Naive thymus-derived CD4-positive, alpha-beta T cell (primary cell): ENCODE data around the gene SYT15. TPM values are rescaled to one million over a fixed set of nuclear protein-coding genes. Genes with fewer than 3 reads are reported as not detected.
"Not testable (repeated sequence)": the region's sequence is repeated elsewhere in the genome, so short reads cannot be mapped to it uniquely, and the experiment has no call there.

ENCODE experiments used
- ATAC-seq: fragments of 150-1000 bp; cut with Tn5 transposase; 2 replicates; pipeline ENCODE4 v1.10.0; 2021; ENCODE audit warnings: mild to moderate bottlenecking, moderate library complexity
- CTCF ChIA-PET: fragments of 350-600 bp; sonication (Branson Sonifier 250); formaldehyde crosslinking; loops from one replicate; lab custom pipeline; 2021; ENCODE audit warnings: antibody characterized with exemption; lab: Charles Lee
- POLR2A ChIA-PET: fragments of 350-600 bp; sonication (Branson Sonifier 250); formaldehyde crosslinking; loops from one replicate; lab custom pipeline; 2021; ENCODE audit warnings: antibody characterized with exemption, inconsistent platforms; lab: Charles Lee
- DNase-seq, 9 donors: peaks; one replicate each; pipeline versions ENCODE4 v3.0.0 to v3.0.0-alpha.2; 2020 to 2022; ENCODE audit warnings: mixed read lengths in 1 of 9
- H3K27ac ChIP-seq: one replicate; pipeline ENCODE4 v1.7.0; 2013; ENCODE audit warnings: mild to moderate bottlenecking, low read depth, low read length, moderate library complexity
- H3K27me3 ChIP-seq, 2 donors: one replicate each; pipeline ENCODE4 v1.7.0; 2013; ENCODE audit warnings: low read length in 2 of 2, mild to moderate bottlenecking in 2 of 2, moderate library complexity in 2 of 2; ENCODE audit not compliant: control insufficient read depth in 2 of 2, insufficient read depth in 2 of 2
- H3K36me3 ChIP-seq, 3 experiments: 1 replicate in 2 of 3; 2 replicates in 1 of 3; pipeline ENCODE4 v1.7.0; 2013; ENCODE audit warnings: low read length in 3 of 3, mild to moderate bottlenecking in 3 of 3, moderate library complexity in 1 of 3; ENCODE audit not compliant: insufficient read depth in 3 of 3, control insufficient read depth in 2 of 3
- H3K4me1 ChIP-seq, 2 donors: one replicate each; pipeline ENCODE4 v1.7.0; 2013; ENCODE audit warnings: low read length in 2 of 2, mild to moderate bottlenecking in 2 of 2, moderate library complexity in 1 of 2; ENCODE audit not compliant: control insufficient read depth in 2 of 2, insufficient read depth in 2 of 2
- H3K4me3 ChIP-seq: 2 replicates; pipeline ENCODE4 v1.7.0; 2013; ENCODE audit warnings: mild to moderate bottlenecking, low read length
- H3K9me3 ChIP-seq, 3 experiments: 1 replicate in 2 of 3; 2 replicates in 1 of 3; pipeline ENCODE4 v1.7.0; 2013; ENCODE audit warnings: low read length in 3 of 3; ENCODE audit not compliant: control insufficient read depth in 2 of 3
- H3K27ac Mint-ChIP-seq, 9 donors: one replicate each; pipeline ENCODE4 v1.8.0; 2020 to 2022; ENCODE audit warnings: mixed read lengths in 9 of 9, mild to moderate bottlenecking in 8 of 9, moderate library complexity in 5 of 9, inconsistent platforms in 2 of 9
- H3K27me3 Mint-ChIP-seq, 5 donors: one replicate each; pipeline ENCODE4 v1.8.0; 2021 to 2022; ENCODE audit warnings: mixed read lengths in 5 of 5, mild to moderate bottlenecking in 1 of 5
- H3K36me3 Mint-ChIP-seq, 5 donors: one replicate each; pipeline ENCODE4 v1.8.0; 2020 to 2022; ENCODE audit warnings: mixed read lengths in 5 of 5, mild to moderate bottlenecking in 3 of 5, inconsistent platforms in 1 of 5
- H3K4me1 Mint-ChIP-seq, 7 donors: one replicate each; pipeline ENCODE4 v1.8.0; 2020 to 2022; ENCODE audit warnings: mixed read lengths in 7 of 7, mild to moderate bottlenecking in 3 of 7, inconsistent platforms in 1 of 7
- H3K4me3 Mint-ChIP-seq, 10 donors: one replicate each; pipeline ENCODE4 v1.8.0; 2020 to 2022; ENCODE audit warnings: mild to moderate bottlenecking in 10 of 10, mixed read lengths in 10 of 10, moderate library complexity in 6 of 10, inconsistent platforms in 2 of 10
- H3K9me3 Mint-ChIP-seq, 11 donors: one replicate each; pipeline ENCODE4 v1.8.0; 2020 to 2022; ENCODE audit warnings: mixed read lengths in 11 of 11, mild to moderate bottlenecking in 4 of 11, inconsistent platforms in 1 of 11, moderate library complexity in 1 of 11
- intact Hi-C, 2 donors: fragments of 100-400 bp; cut with micrococcal nuclease; formaldehyde crosslinking; loops; one replicate each; pipeline ENCODE4 v1.15.1; 2023
- polyA plus RNA-seq, 2 donors: library from polyadenylated mRNA; unstranded; fragments of 300-500 nt; fragmentation: Illumina TruSeq; gene quantifications; one replicate each; pipeline ENCODE4 v1.2.3, GENCODE V29; 2021
- total RNA-seq, 6 experiments: library from RNA in 5 of 6; stranded (reverse) in 5 of 6; gene quantifications; 1 replicate in 5 of 6; 2 replicates in 1 of 6; pipeline ENCODE4 v1.2.3 and lab custom pipeline; 2021 to 2026

SYT15 gene
- total RNA-seq (1 to 10 TPM; 1.2 to 1.6 (median 1.4) TPM), polyA plus RNA-seq (under 1 TPM in 1 of 2 donors, not detected in 1; 0.05 TPM), total RNA-seq (lab: John Stamatoyannopoulos, UW) (not detected)

DNA sequence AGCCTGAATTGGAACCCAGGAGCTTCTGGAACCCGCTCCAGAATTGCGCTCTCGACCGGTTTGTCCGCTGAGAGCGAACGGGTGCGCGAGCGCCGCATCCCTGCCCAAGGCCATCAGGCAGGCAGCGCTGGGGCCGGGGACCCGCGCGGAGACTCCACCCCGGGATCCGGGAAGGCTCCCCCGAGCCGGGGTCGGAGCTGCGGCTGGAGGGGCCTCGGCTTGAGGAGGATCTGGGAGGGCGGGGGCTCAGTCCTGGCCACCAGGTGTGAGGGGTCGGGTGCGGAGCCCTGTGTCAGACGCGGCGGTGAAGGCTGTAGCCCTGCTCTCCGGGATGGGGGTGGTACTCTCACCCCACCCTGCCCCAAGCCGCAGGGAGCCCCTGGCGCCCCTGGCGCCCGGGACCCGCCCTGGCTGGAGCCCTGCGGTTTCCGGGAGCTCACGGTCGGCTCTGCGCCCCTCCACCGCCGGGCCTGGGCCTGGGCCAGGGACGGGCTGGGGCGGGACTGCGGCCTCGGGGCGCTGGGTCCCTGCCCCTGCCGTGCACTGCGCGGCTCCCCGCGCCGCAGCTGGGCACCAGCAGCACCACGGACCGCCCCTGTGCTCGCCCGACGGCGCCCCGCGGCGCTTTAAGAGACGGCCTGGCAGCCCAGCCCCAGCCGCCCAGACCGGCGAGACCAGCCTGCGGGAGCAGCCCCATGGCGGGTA, at the start of gene SYT15:
SYT15 (plus strand) TSS at position 655 of the 705 bp plus-strand sequence; CDS start at position 696, 41 bp downstream.
- H3K9me3 ChIP-seq, CTCF ChIA-PET, H3K36me3 Mint-ChIP-seq, DNase-seq, H3K9me3 Mint-ChIP-seq, H3K4me3 ChIP-seq, intact Hi-C loops, H3K27ac Mint-ChIP-seq, H3K27ac ChIP-seq, H3K36me3 ChIP-seq, H3K4me3 Mint-ChIP-seq, H3K4me1 ChIP-seq, POLR2A ChIA-PET, H3K4me1 Mint-ChIP-seq, H3K27me3 Mint-ChIP-seq, H3K27me3 ChIP-seq: not testable (repeated sequence)
- peak; percentile 27 for ATAC-seq

DNA sequence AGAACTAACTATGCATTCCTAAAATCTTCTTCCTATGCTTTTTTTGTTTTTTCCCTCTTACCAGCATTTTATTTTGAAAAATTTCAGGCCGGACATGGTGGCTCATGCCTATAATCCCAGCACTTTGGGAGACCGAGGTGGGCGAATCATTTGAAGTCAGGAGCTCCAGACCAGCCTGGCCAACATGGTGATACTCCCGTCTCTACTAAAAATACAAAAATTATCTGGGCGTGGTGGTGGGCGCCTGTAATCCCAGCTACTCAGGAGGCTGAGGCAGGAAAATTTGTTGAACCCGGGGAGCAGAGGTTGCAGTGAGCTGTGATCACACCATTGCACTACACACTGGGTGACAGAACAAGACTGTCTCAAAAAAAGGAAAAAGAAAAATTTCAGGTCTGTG, 49.2 kb upstream of the SYT15 start:
- H3K4me3 ChIP-seq, H3K9me3 ChIP-seq, POLR2A ChIA-PET, H3K36me3 ChIP-seq, H3K4me1 ChIP-seq, H3K27ac ChIP-seq, H3K27ac Mint-ChIP-seq, ATAC-seq, intact Hi-C loops, H3K4me3 Mint-ChIP-seq, DNase-seq, CTCF ChIA-PET, H3K4me1 Mint-ChIP-seq, H3K9me3 Mint-ChIP-seq, H3K27me3 Mint-ChIP-seq, H3K27me3 ChIP-seq, H3K36me3 Mint-ChIP-seq: not testable (repeated sequence)

DNA sequence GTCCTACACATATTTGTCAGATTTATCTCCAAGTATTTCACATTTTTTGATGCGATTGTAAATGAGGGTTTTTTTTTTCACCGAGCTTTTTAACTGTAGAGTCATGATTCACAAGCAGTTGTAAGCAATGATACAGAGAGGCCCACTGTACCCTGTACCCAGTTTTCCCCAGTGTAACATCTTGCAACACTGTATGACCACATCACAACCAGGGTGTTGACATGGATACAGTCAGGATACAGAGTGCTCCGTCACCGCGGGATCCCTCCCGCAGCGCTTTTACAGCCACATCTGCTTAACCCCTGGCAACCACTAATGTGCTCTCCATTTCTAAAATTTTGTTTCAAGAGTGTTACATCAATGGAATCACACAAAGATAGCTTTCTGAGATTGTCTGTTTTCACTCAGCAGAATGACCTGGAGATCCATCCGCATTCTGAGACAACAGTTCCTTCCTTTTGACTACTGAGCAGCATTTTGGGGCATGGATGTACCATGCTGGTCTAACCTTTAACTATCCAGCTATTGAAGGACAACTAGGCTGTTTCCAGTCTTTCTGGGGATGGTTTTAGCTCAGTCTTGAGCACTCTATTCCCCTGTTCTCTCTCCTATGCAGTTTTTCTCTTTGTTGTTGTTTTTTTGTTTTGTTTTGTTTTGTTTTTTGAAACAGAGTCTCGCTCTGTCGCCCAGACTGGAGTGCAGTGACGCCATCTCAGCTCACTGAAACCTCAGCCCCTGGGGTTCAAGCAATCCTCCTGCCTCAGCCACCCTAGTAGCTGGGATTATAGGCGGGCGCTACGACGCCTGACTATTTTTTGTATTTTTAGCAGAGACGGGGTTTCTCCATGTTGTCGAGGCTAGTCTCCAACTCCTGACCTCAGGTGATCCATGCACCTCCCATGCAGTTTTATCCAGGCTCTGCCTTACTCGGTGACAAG, 48.4 kb upstream of the SYT15 start:
- Histone ChIP-seq H3K27me3 (no peaks in the 10 kb centered on the region), H3K27ac (no peak overlapping the region), H3K36me3 (no peaks in the 10 kb centered on the region), H3K4me1 (no peaks in the 10 kb centered on the region), H3K9me3 (no peaks in the 10 kb centered on the region), H3K4me3 (no peak overlapping the region)
- DNase-seq (no peak), ATAC-seq (peak; percentile 20)
- intact Hi-C loops = no loop called here
- Mint-ChIP-seq H3K36me3 (no peaks in the 10 kb centered on the region), H3K27me3 (peaks cover 0 to 5% (median 0%) of the 10 kb centered on the region in 5 donors), H3K4me1 (no peaks in the 10 kb centered on the region), H3K9me3 (no peaks in the 10 kb centered on the region), H3K4me3 (no peak overlapping the region), H3K27ac (no peak overlapping the region)
- CTCF ChIA-PET = no interaction called here
- POLR2A ChIA-PET = no interaction called here

- ATAC-seq, POLR2A ChIA-PET, H3K4me1 ChIP-seq, H3K4me3 ChIP-seq, H3K27ac Mint-ChIP-seq, H3K27me3 ChIP-seq, H3K4me3 Mint-ChIP-seq, H3K36me3 ChIP-seq, H3K36me3 Mint-ChIP-seq, H3K9me3 Mint-ChIP-seq, CTCF ChIA-PET, intact Hi-C loops, H3K4me1 Mint-ChIP-seq, H3K9me3 ChIP-seq, H3K27ac ChIP-seq, DNase-seq: not testable (repeated sequence)
- peaks cover 5 to 17% (median 8%) of the 10 kb centered on the region in 5 donors for H3K27me3 Mint-ChIP-seq
Measured at GRCh38 chr10:46532256-46532655, 46.7 kb upstream of the SYT15 start.

DNA sequence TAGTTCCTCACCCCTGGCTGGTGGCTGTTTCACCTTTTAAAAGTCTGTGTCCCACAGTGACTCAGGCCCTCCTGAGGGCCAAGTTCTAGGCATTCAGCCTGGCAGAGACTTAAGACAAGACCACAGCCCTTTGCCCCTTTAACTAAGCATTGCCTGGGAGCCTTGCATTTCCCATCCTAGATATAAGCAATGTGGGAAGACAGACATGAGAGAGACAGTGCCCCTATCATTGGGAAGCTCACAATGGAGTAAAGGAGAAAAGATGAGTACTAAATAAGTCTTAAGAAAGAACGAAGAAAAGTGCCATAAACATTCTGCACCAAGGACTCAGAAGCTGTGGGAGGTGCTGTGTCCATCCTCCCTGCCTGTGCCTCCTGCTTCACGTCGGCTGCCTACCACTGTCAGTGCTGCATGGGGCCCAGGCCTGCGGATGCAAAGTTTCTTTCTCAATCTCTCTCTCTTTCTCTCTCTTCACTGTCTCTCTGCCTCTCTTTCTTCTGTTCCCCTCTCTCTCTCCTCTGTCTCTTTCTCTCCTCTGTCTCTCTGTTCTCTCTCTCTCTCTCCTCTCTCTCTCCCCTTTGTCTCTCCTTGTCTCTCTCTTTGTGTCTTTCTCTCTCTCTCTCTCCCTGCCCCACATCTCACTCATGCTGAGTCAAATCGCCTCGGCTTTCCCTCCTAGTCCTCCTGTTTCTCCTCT, 44.0 kb upstream of the SYT15 start:
- Histone ChIP-seq H3K36me3 (no peaks in the 10 kb centered on the region), H3K27me3 (no peaks in the 10 kb centered on the region), H3K27ac (no peak overlapping the region), H3K9me3 (no peaks in the 10 kb centered on the region), H3K4me3 (no peak overlapping the region), H3K4me1 (no peaks in the 10 kb centered on the region)
- ChIA-PET CTCF (no interaction called here), POLR2A (no interaction called here)
- peaks cover 0 to 2% (median 0%) of the 10 kb centered on the region in 7 donors for H3K4me1 Mint-ChIP-seq
- no peak overlapping the region for H3K27ac Mint-ChIP-seq
- H3K9me3 Mint-ChIP-seq = no peaks in the 10 kb centered on the region
- peaks cover 16 to 41% (median 30%) of the 10 kb centered on the region in 5 donors for H3K27me3 Mint-ChIP-seq
- H3K4me3 Mint-ChIP-seq = no peak overlapping the region
- DNase-seq (no peak), ATAC-seq (no peak)
- no peaks in the 10 kb centered on the region for H3K36me3 Mint-ChIP-seq
- intact Hi-C loops = no loop called here

- no peak overlapping the region for H3K27ac ChIP-seq
- H3K4me1 Mint-ChIP-seq = peaks cover 0 to 11% (median 8%) of the 10 kb centered on the region in 7 donors
- no peak for DNase-seq
- no peaks in the 10 kb centered on the region for H3K36me3 ChIP-seq
- ChIA-PET CTCF (no interaction called here), POLR2A (no interaction called here)
- H3K36me3 Mint-ChIP-seq = peaks cover 0 to 5% (median 0%) of the 10 kb centered on the region in 5 donors
- intact Hi-C loops = no loop called here
- H3K9me3 ChIP-seq = no peaks in the 10 kb centered on the region
- H3K27me3 Mint-ChIP-seq = peaks cover 26 to 51% (median 40%) of the 10 kb centered on the region in 5 donors
- H3K4me3 ChIP-seq = no peak overlapping the region
- H3K4me3 Mint-ChIP-seq = no peak overlapping the region
- H3K27ac Mint-ChIP-seq = no peak overlapping the region
- peaks cover 0 to 2% (median 0%) of the 10 kb centered on the region in 11 donors for H3K9me3 Mint-ChIP-seq
- H3K27me3 ChIP-seq = no peaks in the 10 kb centered on the region
- H3K4me1 ChIP-seq = no peaks in the 10 kb centered on the region
- no peak for ATAC-seq
Measured at GRCh38 chr10:46536171-46536570, 42.8 kb upstream of the SYT15 start.
